Thoracic aorta (tissue), 2 donors: ENCODE measurements around the gene TP53I13. TPM values are rescaled to one million over a fixed set of nuclear protein-coding genes. Genes with fewer than 3 reads are reported as not detected.
A peak's percentile ranks its signal among the peaks of the same experiment; 100 is the strongest.

Experiments used
- ATAC-seq: fragments of 150-250 bp; one replicate; pipeline ENCODE4 v1.8.0; 2017; ENCODE audit warnings: low read depth; ENCODE audit not compliant: insufficient number of reproducible peaks, low FRiP score
- DNase-seq: peaks from one replicate; pipeline ENCODE4 v3.0.0-alpha.2; 2020; ENCODE audit warnings: low spot score
- H3K27ac ChIP-seq, 2 donors: fragments of 200-600 bp; sonication (generic); 1 replicate in 1 of 2; 2 replicates in 1 of 2; pipeline ENCODE4 v1.5.1; 2016; ENCODE audit warnings: mild to moderate bottlenecking in 2 of 2, moderate library complexity in 2 of 2
- H3K27me3 ChIP-seq: fragments of 200-600 bp; sonication (generic); replicated peaks from 2 replicates; pipeline ENCODE4 v1.6.0; 2016; ENCODE audit warnings: mild to moderate bottlenecking; ENCODE audit not compliant: insufficient read depth
- H3K36me3 ChIP-seq: fragments of 200-600 bp; sonication (generic); one replicate; pipeline ENCODE4 v1.5.1; 2016
- H3K4me1 ChIP-seq, 2 donors: fragments of 200-600 bp; sonication (generic); 1 replicate in 1 of 2; 2 replicates in 1 of 2; pipeline versions ENCODE4 v1.5.1 to v1.6.0; 2016; ENCODE audit warnings: low read depth in 2 of 2, mild to moderate bottlenecking in 1 of 2; ENCODE audit not compliant: control insufficient read depth in 1 of 2
- H3K4me3 ChIP-seq: fragments of 200-600 bp; sonication (generic); 2 replicates; pipeline ENCODE4 v1.5.1; 2016; ENCODE audit warnings: mild to moderate bottlenecking
- H3K9me3 ChIP-seq: fragments of 200-600 bp; sonication (generic); 2 replicates; pipeline ENCODE4 v1.5.1; 2016
- CTCF ChIP-seq: fragments of 200-600 bp; sonication (generic); IDR thresholded peaks from one replicate; pipeline ENCODE4 v1.5.1; 2019; ENCODE audit warnings: antibody characterized with exemption
- total RNA-seq, 2 donors: library from RNA; depleted of rRNA; stranded (reverse); fragments of >200 nt; gene quantifications; one replicate each; pipeline versions ENCODE4 v1.1.0 to v1.2.3, GENCODE V29; 2016

The TP53I13 gene
- total RNA-seq, 2 donors from 2014 or later, result 54.4 to 92.6 TPM

GRCh38 chr17:29589524-29590410 lies 21.3 kb downstream of the TP53I13 start, which contains the start of gene GIT1:
Gene GIT1 (minus strand): TSS chr17:29589648. CDS start chr17:29589378, 270 bp downstream.
- Histone ChIP-seq H3K27ac (peak within 1 kb of the TSS; percentile 77 to 84), H3K36me3 (no peaks in the 10 kb centered on the region), H3K4me1 (peaks cover 37 to 75% of the 10 kb centered on the region in 2 donors), H3K9me3 (no peaks in the 10 kb centered on the region), H3K27me3 (no peaks in the 10 kb centered on the region), H3K4me3 (peak within 1 kb of the TSS; percentile 79)
- TF ChIP-seq CTCF, result no peak
- DNase-seq (no peak), ATAC-seq (peak; percentile 33)

GRCh38 chr17:29590411-29591145 lies 22.1 kb downstream of the TP53I13 start:
- peak overlapping the region; percentile 79 for H3K4me3 ChIP-seq
- no peaks in the 10 kb centered on the region for H3K36me3 ChIP-seq
- ATAC-seq, result no peak
- TF ChIP-seq CTCF, result no peak
- H3K9me3 ChIP-seq, result no peaks in the 10 kb centered on the region
- H3K27me3 ChIP-seq, result no peaks in the 10 kb centered on the region
- H3K4me1 ChIP-seq, result peaks cover 37 to 72% of the 10 kb centered on the region in 2 donors
- DNase-seq, result no peak
- peak overlapping the region; percentile 67 to 84 for H3K27ac ChIP-seq

- Histone ChIP-seq H3K27me3 (no peaks in the 10 kb centered on the region), H3K9me3 (no peaks in the 10 kb centered on the region), H3K27ac (peak overlapping the region; percentile 67 to 84), H3K4me1 (peaks cover 37 to 72% of the 10 kb centered on the region in 2 donors), H3K36me3 (no peaks in the 10 kb centered on the region), H3K4me3 (peak overlapping the region; percentile 79)
- no peak for TF ChIP-seq CTCF
- no peak for DNase-seq
- ATAC-seq, result no peak
These were observed 22.7 kb downstream of the TP53I13 start for GRCh38 chr17:29591146-29591736.

- Histone ChIP-seq H3K4me1 (peaks cover 37 to 65% of the 10 kb centered on the region in 2 donors), H3K36me3 (no peaks in the 10 kb centered on the region), H3K27me3 (no peaks in the 10 kb centered on the region), H3K27ac (peak overlapping the region; percentile 67 to 84), H3K9me3 (no peaks in the 10 kb centered on the region), H3K4me3 (peak overlapping the region; percentile 79)
- no peak for DNase-seq
- peak; percentile 13 for ATAC-seq
- TF ChIP-seq CTCF, result peak; percentile 94
These were observed 23.5 kb downstream of the TP53I13 start for GRCh38 chr17:29591737-29592608.
